ENCODE data around the gene MID1.
A peak's percentile ranks its signal among the peaks of the same experiment; 100 is the strongest.

Gene MID1

GRCh38 chrX:10636337-10636736, 16.0 kb upstream of the MID1 start:
- Histone ChIP-seq H3K4me3 (ENCODE audit: low read length in 2 of 2) (no peak overlapping the region), H3K27ac (ENCODE audit: low read length) (no peak overlapping the region), H3K36me3 (ENCODE audit: control insufficient read depth in 2 of 2, insufficient read depth in 2 of 2, low read length in 2 of 2) (no peaks in the 10 kb centered on the region), H3K9me3 (ENCODE audit: control insufficient read depth in 2 of 2, low read length in 2 of 2) (no peaks in the 10 kb centered on the region), H3K9ac (ENCODE audit: low read length in 2 of 2) (peak overlapping the region; percentile 13 to 47), H3K27me3 (ENCODE audit: control insufficient read depth in 1 of 2, insufficient read depth in 2 of 2, low read length in 2 of 2) (no peaks in the 10 kb centered on the region), H3K4me1 (ENCODE audit: control insufficient read depth, insufficient read depth, low read length) (no peaks in the 10 kb centered on the region)

GRCh38 chrX:10634392-10635161, 14.2 kb upstream of the MID1 start:
- Histone ChIP-seq H3K36me3 (ENCODE audit: control insufficient read depth in 2 of 2, insufficient read depth in 2 of 2, low read length in 2 of 2) (no peaks in the 10 kb centered on the region), H3K9me3 (ENCODE audit: control insufficient read depth in 2 of 2, low read length in 2 of 2) (no peaks in the 10 kb centered on the region), H3K27ac (ENCODE audit: low read length) (no peak overlapping the region), H3K4me1 (ENCODE audit: control insufficient read depth, insufficient read depth, low read length) (no peaks in the 10 kb centered on the region), H3K27me3 (ENCODE audit: control insufficient read depth in 1 of 2, insufficient read depth in 2 of 2, low read length in 2 of 2) (no peaks in the 10 kb centered on the region), H3K4me3 (ENCODE audit: low read length in 2 of 2) (peak overlapping the region; percentile 17 to 35), H3K9ac (ENCODE audit: low read length in 2 of 2) (peak overlapping the region in 1 of 2 donors; percentile 41)

- no peaks in the 10 kb centered on the region for H3K9me3 ChIP-seq (ENCODE audit: control insufficient read depth in 2 of 2, low read length in 2 of 2)
- H3K27me3 ChIP-seq (ENCODE audit: control insufficient read depth in 1 of 2, insufficient read depth in 2 of 2, low read length in 2 of 2): peaks cover 0 to 2% of the 10 kb centered on the region in 2 donors
- peak overlapping the region; percentile 13 for H3K27ac ChIP-seq (ENCODE audit: low read length)
- no peak overlapping the region for H3K4me3 ChIP-seq (ENCODE audit: low read length in 2 of 2)
- no peak overlapping the region for H3K9ac ChIP-seq (ENCODE audit: low read length in 2 of 2)
- H3K36me3 ChIP-seq (ENCODE audit: control insufficient read depth in 2 of 2, insufficient read depth in 2 of 2, low read length in 2 of 2): no peaks in the 10 kb centered on the region
- no peaks in the 10 kb centered on the region for H3K4me1 ChIP-seq (ENCODE audit: control insufficient read depth, insufficient read depth, low read length)
Measured at GRCh38 chrX:10633722-10634121, 13.3 kb upstream of the MID1 start.

- no peak overlapping the region for H3K9ac ChIP-seq (ENCODE audit: low read length in 2 of 2)
- no peaks in the 10 kb centered on the region for H3K9me3 ChIP-seq (ENCODE audit: control insufficient read depth in 2 of 2, low read length in 2 of 2)
- H3K36me3 ChIP-seq (ENCODE audit: control insufficient read depth in 2 of 2, insufficient read depth in 2 of 2, low read length in 2 of 2): no peaks in the 10 kb centered on the region
- no peak overlapping the region for H3K27ac ChIP-seq (ENCODE audit: low read length)
- H3K27me3 ChIP-seq (ENCODE audit: control insufficient read depth in 1 of 2, insufficient read depth in 2 of 2, low read length in 2 of 2): peaks cover 0 to 2% of the 10 kb centered on the region in 2 donors
- no peaks in the 10 kb centered on the region for H3K4me1 ChIP-seq (ENCODE audit: control insufficient read depth, insufficient read depth, low read length)
- no peak overlapping the region for H3K4me3 ChIP-seq (ENCODE audit: low read length in 2 of 2)
Measured at GRCh38 chrX:10631416-10632145, 11.2 kb upstream of the MID1 start.

GRCh38 chrX:10630320-10630719, 9.9 kb upstream of the MID1 start:
- Histone ChIP-seq H3K27me3 (ENCODE audit: control insufficient read depth in 1 of 2, insufficient read depth in 2 of 2, low read length in 2 of 2) (peaks cover 0 to 2% of the 10 kb centered on the region in 2 donors), H3K36me3 (ENCODE audit: control insufficient read depth in 2 of 2, insufficient read depth in 2 of 2, low read length in 2 of 2) (no peaks in the 10 kb centered on the region), H3K27ac (ENCODE audit: low read length) (no peak overlapping the region)

GRCh38 chrX:10629905-10630304, 9.5 kb upstream of the MID1 start:
- Histone ChIP-seq H3K27ac (ENCODE audit: low read length) (no peak overlapping the region), H3K27me3 (ENCODE audit: control insufficient read depth in 1 of 2, insufficient read depth in 2 of 2, low read length in 2 of 2) (peaks cover 0 to 2% of the 10 kb centered on the region in 2 donors), H3K9me3 (ENCODE audit: control insufficient read depth in 2 of 2, low read length in 2 of 2) (no peaks in the 10 kb centered on the region), H3K36me3 (ENCODE audit: control insufficient read depth in 2 of 2, insufficient read depth in 2 of 2, low read length in 2 of 2) (no peaks in the 10 kb centered on the region), H3K4me3 (ENCODE audit: low read length in 2 of 2) (no peak overlapping the region), H3K9ac (ENCODE audit: low read length in 2 of 2) (no peak overlapping the region), H3K4me1 (ENCODE audit: control insufficient read depth, insufficient read depth, low read length) (no peaks in the 10 kb centered on the region)

More at GRCh38 chrX:10630320-10630719, 9.9 kb upstream of the MID1 start:
- H3K4me1 ChIP-seq (ENCODE audit: control insufficient read depth, insufficient read depth, low read length): no peaks in the 10 kb centered on the region
- no peak overlapping the region for H3K9ac ChIP-seq (ENCODE audit: low read length in 2 of 2)
- no peak overlapping the region for H3K4me3 ChIP-seq (ENCODE audit: low read length in 2 of 2)
- no peaks in the 10 kb centered on the region for H3K9me3 ChIP-seq (ENCODE audit: control insufficient read depth in 2 of 2, low read length in 2 of 2)

GRCh38 chrX:10628906-10629305, 8.5 kb upstream of the MID1 start:
- H3K9ac ChIP-seq (ENCODE audit: low read length in 2 of 2): no peak overlapping the region
- no peaks in the 10 kb centered on the region for H3K36me3 ChIP-seq (ENCODE audit: control insufficient read depth in 2 of 2, insufficient read depth in 2 of 2, low read length in 2 of 2)
- H3K27me3 ChIP-seq (ENCODE audit: control insufficient read depth in 1 of 2, insufficient read depth in 2 of 2, low read length in 2 of 2): peaks cover 0 to 2% of the 10 kb centered on the region in 2 donors
- no peaks in the 10 kb centered on the region for H3K9me3 ChIP-seq (ENCODE audit: control insufficient read depth in 2 of 2, low read length in 2 of 2)
- H3K4me1 ChIP-seq (ENCODE audit: control insufficient read depth, insufficient read depth, low read length): no peaks in the 10 kb centered on the region
- H3K4me3 ChIP-seq (ENCODE audit: low read length in 2 of 2): no peak overlapping the region
- no peak overlapping the region for H3K27ac ChIP-seq (ENCODE audit: low read length)

- no peaks in the 10 kb centered on the region for H3K27me3 ChIP-seq (ENCODE audit: control insufficient read depth in 1 of 2, insufficient read depth in 2 of 2, low read length in 2 of 2)
- H3K36me3 ChIP-seq (ENCODE audit: control insufficient read depth in 2 of 2, insufficient read depth in 2 of 2, low read length in 2 of 2): no peaks in the 10 kb centered on the region
- H3K9ac ChIP-seq (ENCODE audit: low read length in 2 of 2): no peak overlapping the region
- no peak overlapping the region for H3K4me3 ChIP-seq (ENCODE audit: low read length in 2 of 2)
- no peak overlapping the region for H3K27ac ChIP-seq (ENCODE audit: low read length)
- H3K4me1 ChIP-seq (ENCODE audit: control insufficient read depth, insufficient read depth, low read length): peaks cover 9% of the 10 kb centered on the region
- H3K9me3 ChIP-seq (ENCODE audit: control insufficient read depth in 2 of 2, low read length in 2 of 2): no peaks in the 10 kb centered on the region
Measured at GRCh38 chrX:10622197-10622596, 1.8 kb upstream of the MID1 start.

- Histone ChIP-seq H3K36me3 (ENCODE audit: control insufficient read depth in 2 of 2, insufficient read depth in 2 of 2, low read length in 2 of 2) (no peaks in the 10 kb centered on the region), H3K9ac (ENCODE audit: low read length in 2 of 2) (peak overlapping the region; percentile 68 to 77), H3K4me3 (ENCODE audit: low read length in 2 of 2) (peak overlapping the region; percentile 77 to 86), H3K27ac (ENCODE audit: low read length) (peak overlapping the region; percentile 58), H3K9me3 (ENCODE audit: control insufficient read depth in 2 of 2, low read length in 2 of 2) (no peaks in the 10 kb centered on the region), H3K4me1 (ENCODE audit: control insufficient read depth, insufficient read depth, low read length) (peaks cover 9% of the 10 kb centered on the region), H3K27me3 (ENCODE audit: control insufficient read depth in 1 of 2, insufficient read depth in 2 of 2, low read length in 2 of 2) (peaks cover 0 to 2% of the 10 kb centered on the region in 2 donors)
Measured at GRCh38 chrX:10619425-10620046, 849 bp downstream of the MID1 start.

- Histone ChIP-seq H3K9ac (ENCODE audit: low read length in 2 of 2) (peak overlapping the region; percentile 38 to 77), H3K4me1 (ENCODE audit: control insufficient read depth, insufficient read depth, low read length) (peaks cover 9% of the 10 kb centered on the region), H3K27me3 (ENCODE audit: control insufficient read depth in 1 of 2, insufficient read depth in 2 of 2, low read length in 2 of 2) (peaks cover 0 to 2% of the 10 kb centered on the region in 2 donors), H3K27ac (ENCODE audit: low read length) (peak overlapping the region; percentile 58), H3K4me3 (ENCODE audit: low read length in 2 of 2) (peak overlapping the region; percentile 77 to 86), H3K36me3 (ENCODE audit: control insufficient read depth in 2 of 2, insufficient read depth in 2 of 2, low read length in 2 of 2) (no peaks in the 10 kb centered on the region), H3K9me3 (ENCODE audit: control insufficient read depth in 2 of 2, low read length in 2 of 2) (no peaks in the 10 kb centered on the region)
Measured at GRCh38 chrX:10618961-10619360, 1.4 kb downstream of the MID1 start.
